ENCODE measurements around the gene NABP1. TPM values are rescaled to one million over a fixed set of nuclear protein-coding genes. Genes with fewer than 3 reads are reported as not detected.

Gene NABP1
- total and polyA plus RNA-seq, 10 of the 15 experiments (the other 5 are each of a cell fraction or from before 2014, with no cell fraction given), result 22.9 to 65.7 (median 39.9) TPM

DNA sequence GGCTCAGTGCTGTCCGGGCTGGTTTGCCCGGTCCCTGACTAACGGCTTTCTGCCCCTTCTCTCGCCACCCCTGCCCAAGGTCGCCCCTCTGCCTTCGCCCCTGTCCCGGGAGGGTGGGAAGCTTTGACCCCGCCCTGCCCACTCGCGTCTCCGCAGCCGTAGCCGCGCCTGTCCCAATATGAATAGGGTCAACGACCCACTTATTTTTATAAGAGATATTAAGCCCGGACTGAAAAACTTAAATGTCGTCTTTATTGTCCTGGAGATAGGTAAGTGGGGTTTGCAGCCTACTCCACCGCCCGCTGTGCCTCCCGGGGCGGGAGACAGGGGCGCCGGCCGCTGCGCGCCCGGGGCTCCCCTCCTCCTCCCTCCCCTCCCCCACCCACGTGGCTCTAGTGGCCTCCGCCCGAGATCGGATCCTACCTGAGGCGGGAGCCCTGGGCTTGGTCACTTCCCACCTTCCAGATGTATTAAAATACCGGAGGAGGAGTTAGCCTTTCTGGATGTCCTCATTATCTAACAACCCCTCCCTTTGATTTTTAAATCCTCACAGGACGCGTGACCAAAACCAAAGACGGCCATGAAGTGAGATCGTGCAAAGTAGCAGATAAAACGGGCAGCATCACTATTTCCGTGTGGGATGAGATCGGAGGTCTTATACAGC lies 633 bp downstream of the NABP1 start (continued):
- TF ChIP-seq NR2F1 (conservative IDR thresholded peaks at IDR 0.05) (no peak), KLF5 (IDR thresholded peaks at IDR 0.05; ENCODE audit: partially characterized antibody) (no peak), CREM (IDR thresholded peaks at IDR 0.05; ENCODE audit: low read depth) (no peak), MTA3 (IDR thresholded peaks at IDR 0.05; ENCODE audit: borderline replicate concordance, low read length) (no peak; the same call in 1 of the 2 replicates), MXI1 (IDR thresholded peaks at IDR 0.05; ENCODE audit: low read depth, low read length) (peak; percentile 86), NFYA (IDR thresholded peaks at IDR 0.05; ENCODE audit: borderline replicate concordance, low read depth, low read length) (no peak), POLR2A (IDR thresholded peaks at IDR 0.05; ENCODE audit: low read depth, low read length) (peak; percentile 63), SUPT20H (IDR thresholded peaks at IDR 0.05; ENCODE audit: borderline replicate concordance, control insufficient read depth, low read depth, low read length) (no peak), NFXL1 (IDR thresholded peaks at IDR 0.05; ENCODE audit: borderline replicate concordance) (no peak), IRF4 (IDR thresholded peaks at IDR 0.05; ENCODE audit: low read depth, low read length) (no peak), GABPA (IDR thresholded peaks at IDR 0.05; ENCODE audit: low read depth) (no peak), BCL11A (IDR thresholded peaks at IDR 0.05; ENCODE audit: low read depth, low read length) (no peak), CHD2 (IDR thresholded peaks at IDR 0.05; ENCODE audit: borderline replicate concordance, low read depth, low read length) (peak; percentile 71), HDAC2 (IDR thresholded peaks at IDR 0.05) (no peak), ZNF217 (IDR thresholded peaks at IDR 0.05) (no peak), ETV6 (conservative IDR thresholded peaks at IDR 0.05 in 1 of 2, IDR thresholded peaks at IDR 0.05 in 1 of 2; ENCODE audit: borderline replicate concordance in 1 of 2, low read depth in 1 of 2) (no peak), CREB1 (IDR thresholded peaks at IDR 0.05; ENCODE audit: low read depth) (no peak), EZH2 (IDR thresholded peaks at IDR 0.05; ENCODE audit: borderline replicate concordance, control insufficient read depth, low read depth, low read length) (no peak)
- TF ChIP-seq, protein P1, sequence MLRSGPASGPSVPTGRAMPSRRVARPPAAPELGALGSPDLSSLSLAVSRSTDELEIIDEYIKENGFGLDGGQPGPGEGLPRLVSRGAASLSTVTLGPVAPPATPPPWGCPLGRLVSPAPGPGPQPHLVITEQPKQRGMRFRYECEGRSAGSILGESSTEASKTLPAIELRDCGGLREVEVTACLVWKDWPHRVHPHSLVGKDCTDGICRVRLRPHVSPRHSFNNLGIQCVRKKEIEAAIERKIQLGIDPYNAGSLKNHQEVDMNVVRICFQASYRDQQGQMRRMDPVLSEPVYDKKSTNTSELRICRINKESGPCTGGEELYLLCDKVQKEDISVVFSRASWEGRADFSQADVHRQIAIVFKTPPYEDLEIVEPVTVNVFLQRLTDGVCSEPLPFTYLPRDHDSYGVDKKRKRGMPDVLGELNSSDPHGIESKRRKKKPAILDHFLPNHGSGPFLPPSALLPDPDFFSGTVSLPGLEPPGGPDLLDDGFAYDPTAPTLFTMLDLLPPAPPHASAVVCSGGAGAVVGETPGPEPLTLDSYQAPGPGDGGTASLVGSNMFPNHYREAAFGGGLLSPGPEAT (IDR thresholded peaks at IDR 0.05; ENCODE audit: low read depth), result no peak; the same call in 1 of the 2 replicates
- TF ChIP-seq, protein P2, sequence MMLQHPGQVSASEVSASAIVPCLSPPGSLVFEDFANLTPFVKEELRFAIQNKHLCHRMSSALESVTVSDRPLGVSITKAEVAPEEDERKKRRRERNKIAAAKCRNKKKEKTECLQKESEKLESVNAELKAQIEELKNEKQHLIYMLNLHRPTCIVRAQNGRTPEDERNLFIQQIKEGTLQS (IDR thresholded peaks at IDR 0.05; ENCODE audit: borderline replicate concordance, extremely low read depth, low read depth, low read length), result no peak
- TF ChIP-seq, protein P3, sequence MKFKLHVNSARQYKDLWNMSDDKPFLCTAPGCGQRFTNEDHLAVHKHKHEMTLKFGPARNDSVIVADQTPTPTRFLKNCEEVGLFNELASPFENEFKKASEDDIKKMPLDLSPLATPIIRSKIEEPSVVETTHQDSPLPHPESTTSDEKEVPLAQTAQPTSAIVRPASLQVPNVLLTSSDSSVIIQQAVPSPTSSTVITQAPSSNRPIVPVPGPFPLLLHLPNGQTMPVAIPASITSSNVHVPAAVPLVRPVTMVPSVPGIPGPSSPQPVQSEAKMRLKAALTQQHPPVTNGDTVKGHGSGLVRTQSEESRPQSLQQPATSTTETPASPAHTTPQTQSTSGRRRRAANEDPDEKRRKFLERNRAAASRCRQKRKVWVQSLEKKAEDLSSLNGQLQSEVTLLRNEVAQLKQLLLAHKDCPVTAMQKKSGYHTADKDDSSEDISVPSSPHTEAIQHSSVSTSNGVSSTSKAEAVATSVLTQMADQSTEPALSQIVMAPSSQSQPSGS (IDR thresholded peaks at IDR 0.05; ENCODE audit: low read length), result no peak
- TF ChIP-seq, protein P4, sequence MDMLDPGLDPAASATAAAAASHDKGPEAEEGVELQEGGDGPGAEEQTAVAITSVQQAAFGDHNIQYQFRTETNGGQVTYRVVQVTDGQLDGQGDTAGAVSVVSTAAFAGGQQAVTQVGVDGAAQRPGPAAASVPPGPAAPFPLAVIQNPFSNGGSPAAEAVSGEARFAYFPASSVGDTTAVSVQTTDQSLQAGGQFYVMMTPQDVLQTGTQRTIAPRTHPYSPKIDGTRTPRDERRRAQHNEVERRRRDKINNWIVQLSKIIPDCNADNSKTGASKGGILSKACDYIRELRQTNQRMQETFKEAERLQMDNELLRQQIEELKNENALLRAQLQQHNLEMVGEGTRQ (IDR thresholded peaks at IDR 0.05; ENCODE audit: borderline replicate concordance, low read depth, low read length), result no peak
- TF ChIP-seq, protein P5, sequence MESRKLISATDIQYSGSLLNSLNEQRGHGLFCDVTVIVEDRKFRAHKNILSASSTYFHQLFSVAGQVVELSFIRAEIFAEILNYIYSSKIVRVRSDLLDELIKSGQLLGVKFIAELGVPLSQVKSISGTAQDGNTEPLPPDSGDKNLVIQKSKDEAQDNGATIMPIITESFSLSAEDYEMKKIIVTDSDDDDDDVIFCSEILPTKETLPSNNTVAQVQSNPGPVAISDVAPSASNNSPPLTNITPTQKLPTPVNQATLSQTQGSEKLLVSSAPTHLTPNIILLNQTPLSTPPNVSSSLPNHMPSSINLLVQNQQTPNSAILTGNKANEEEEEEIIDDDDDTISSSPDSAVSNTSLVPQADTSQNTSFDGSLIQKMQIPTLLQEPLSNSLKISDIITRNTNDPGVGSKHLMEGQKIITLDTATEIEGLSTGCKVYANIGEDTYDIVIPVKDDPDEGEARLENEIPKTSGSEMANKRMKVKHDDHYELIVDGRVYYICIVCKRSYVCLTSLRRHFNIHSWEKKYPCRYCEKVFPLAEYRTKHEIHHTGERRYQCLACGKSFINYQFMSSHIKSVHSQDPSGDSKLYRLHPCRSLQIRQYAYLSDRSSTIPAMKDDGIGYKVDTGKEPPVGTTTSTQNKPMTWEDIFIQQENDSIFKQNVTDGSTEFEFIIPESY (IDR thresholded peaks at IDR 0.05), result no peak
- TF ChIP-seq, protein P6, sequence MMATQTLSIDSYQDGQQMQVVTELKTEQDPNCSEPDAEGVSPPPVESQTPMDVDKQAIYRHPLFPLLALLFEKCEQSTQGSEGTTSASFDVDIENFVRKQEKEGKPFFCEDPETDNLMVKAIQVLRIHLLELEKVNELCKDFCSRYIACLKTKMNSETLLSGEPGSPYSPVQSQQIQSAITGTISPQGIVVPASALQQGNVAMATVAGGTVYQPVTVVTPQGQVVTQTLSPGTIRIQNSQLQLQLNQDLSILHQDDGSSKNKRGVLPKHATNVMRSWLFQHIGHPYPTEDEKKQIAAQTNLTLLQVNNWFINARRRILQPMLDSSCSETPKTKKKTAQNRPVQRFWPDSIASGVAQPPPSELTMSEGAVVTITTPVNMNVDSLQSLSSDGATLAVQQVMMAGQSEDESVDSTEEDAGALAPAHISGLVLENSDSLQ (IDR thresholded peaks at IDR 0.05), result no peak
